ENCODE data around the gene TSHZ3. TPM values are rescaled to one million over a fixed set of nuclear protein-coding genes. Genes with fewer than 3 reads are reported as not detected.

Gene TSHZ3
- total and polyA plus RNA-seq, 4 donors = 1.9 to 12.9 (median 7.0) TPM

- Histone ChIP-seq H3K27me3 (ENCODE audit: control insufficient read depth in 3 of 3, insufficient read depth in 3 of 3, low read length in 2 of 3) (peaks cover 0 to 3% (median 0%) of the 10 kb centered on the region in 3 donors), H3K4me3 (no peak overlapping the region), H3K9me3 (ENCODE audit: control insufficient read depth in 4 of 4, insufficient read depth in 3 of 4, low read length in 3 of 4) (peaks cover 0 to 1% (median 0%) of the 10 kb centered on the region in 4 donors), H3K9ac (ENCODE audit: insufficient read depth in 1 of 2, low read length in 2 of 2) (no peak overlapping the region), H3K4me1 (ENCODE audit: control insufficient read depth in 5 of 5, insufficient read depth in 5 of 5, low read length in 5 of 5) (peaks cover 0 to 5% (median 0%) of the 10 kb centered on the region in 5 donors), H3K36me3 (ENCODE audit: control insufficient read depth in 4 of 4, insufficient read depth in 4 of 4, low read length in 4 of 4) (peaks cover 0 to 6% (median 1%) of the 10 kb centered on the region in 4 donors), H3K27ac (ENCODE audit: low read depth in 1 of 2, low read length in 1 of 2) (no peak overlapping the region)
- no peak for TF ChIP-seq CTCF (IDR thresholded peaks at IDR 0.05; ENCODE audit: control extremely low read depth, extremely low read depth)
- DNase-seq = no peak
- 92% methylated on average over 13 of the region's 13 CpGs for WGBS, 2 donors
- no peak for ATAC-seq (ENCODE audit: insufficient read depth, low FRiP score)
Observed at GRCh38 chr19:31307071-31307669, 42.1 kb downstream of the TSHZ3 start.

GRCh38 chr19:31306006-31306753 lies 43.1 kb downstream of the TSHZ3 start:
- DNase-seq (no peak), ATAC-seq (ENCODE audit: insufficient read depth, low FRiP score) (no peak)
- H3K9ac ChIP-seq (ENCODE audit: insufficient read depth in 1 of 2, low read length in 2 of 2) = no peak overlapping the region
- 91% methylated on average over 28 of the region's 28 CpGs for WGBS, 2 donors
- no peak overlapping the region for H3K27ac ChIP-seq (ENCODE audit: low read depth in 1 of 2, low read length in 1 of 2)
- H3K9me3 ChIP-seq (ENCODE audit: control insufficient read depth in 4 of 4, insufficient read depth in 3 of 4, low read length in 3 of 4) = peaks cover 0 to 1% (median 0%) of the 10 kb centered on the region in 4 donors
- H3K4me3 ChIP-seq = no peak overlapping the region
- H3K27me3 ChIP-seq (ENCODE audit: control insufficient read depth in 3 of 3, insufficient read depth in 3 of 3, low read length in 2 of 3) = no peaks in the 10 kb centered on the region
- peaks cover 0 to 3% (median 1%) of the 10 kb centered on the region in 4 donors for H3K36me3 ChIP-seq (ENCODE audit: control insufficient read depth in 4 of 4, insufficient read depth in 4 of 4, low read length in 4 of 4)
- H3K4me1 ChIP-seq (ENCODE audit: control insufficient read depth in 5 of 5, insufficient read depth in 5 of 5, low read length in 5 of 5) = peaks cover 0 to 5% (median 0%) of the 10 kb centered on the region in 5 donors
- no peak for TF ChIP-seq CTCF (IDR thresholded peaks at IDR 0.05; ENCODE audit: control extremely low read depth, extremely low read depth)

- Histone ChIP-seq H3K27me3 (ENCODE audit: control insufficient read depth in 3 of 3, insufficient read depth in 3 of 3, low read length in 2 of 3) (no peaks in the 10 kb centered on the region), H3K4me3 (no peak overlapping the region), H3K27ac (ENCODE audit: low read depth in 1 of 2, low read length in 1 of 2) (no peak overlapping the region), H3K9ac (ENCODE audit: insufficient read depth in 1 of 2, low read length in 2 of 2) (no peak overlapping the region), H3K4me1 (ENCODE audit: control insufficient read depth in 5 of 5, insufficient read depth in 5 of 5, low read length in 5 of 5) (peaks cover 0 to 5% (median 0%) of the 10 kb centered on the region in 5 donors), H3K36me3 (ENCODE audit: control insufficient read depth in 4 of 4, insufficient read depth in 4 of 4, low read length in 4 of 4) (peaks cover 0 to 3% (median under 1%) of the 10 kb centered on the region in 4 donors), H3K9me3 (ENCODE audit: control insufficient read depth in 4 of 4, insufficient read depth in 3 of 4, low read length in 3 of 4) (peaks cover 0 to 1% (median 0%) of the 10 kb centered on the region in 4 donors)
- peak in 1 of 3 donors; percentile 48 for DNase-seq
- no peak for ATAC-seq (ENCODE audit: insufficient read depth, low FRiP score)
- no peak for TF ChIP-seq CTCF (IDR thresholded peaks at IDR 0.05; ENCODE audit: control extremely low read depth, extremely low read depth)
- WGBS, 2 donors = 42 to 54% methylated on average over 8 of the region's 8 CpGs
Observed at GRCh38 chr19:31304831-31305312, 44.4 kb downstream of the TSHZ3 start.

All from lung (tissue), 12 donors.